Keratinocyte (primary cell): ENCODE measurements around the gene EPB41L4B. TPM values are rescaled to one million over a fixed set of nuclear protein-coding genes. Genes with fewer than 3 reads are reported as not detected.
A peak's percentile ranks its signal among the peaks of the same experiment; 100 is the strongest.

Experiments
- DNase-seq: peaks from one replicate; pipeline ENCODE4 v3.0.0-alpha.2; 2011; ENCODE audit warnings: low read depth, missing footprints, low spot score
- FAIRE-seq: peaks from 2 replicates; lab custom pipeline; 2011; peaks lifted over from hg19 to GRCh38; lab: Jason Lieb, UNC
- H2AFZ ChIP-seq: 2 replicates; pipeline ENCODE4 v1.6.0; 2012; ENCODE audit warnings: low read length, control low read depth, inconsistent platforms; ENCODE audit not compliant: control insufficient read depth
- H3K27ac ChIP-seq: 2 replicates; pipeline ENCODE4 v1.5.1; 2011; ENCODE audit warnings: low read length; ENCODE audit not compliant: control insufficient read depth, insufficient read depth
- H3K27me3 ChIP-seq: 3 replicates; pipeline ENCODE4 v1.6.0; 2011; ENCODE audit warnings: low read length; ENCODE audit not compliant: control insufficient read depth, insufficient read depth; ENCODE audit errors: extremely low read depth
- H3K36me3 ChIP-seq, 2 experiments: 2 replicates in 1 of 2; 3 replicates in 1 of 2; pipeline ENCODE4 v1.5.1; 2011; ENCODE audit warnings: low read length in 2 of 2, mild to moderate bottlenecking in 1 of 2; ENCODE audit not compliant: control insufficient read depth in 2 of 2, insufficient read depth in 2 of 2; ENCODE audit errors: extremely low read depth in 1 of 2
- H3K4me1 ChIP-seq: 3 replicates; pipeline ENCODE4 v1.5.1; 2011; ENCODE audit warnings: low read length; ENCODE audit not compliant: control insufficient read depth, insufficient read depth; ENCODE audit errors: extremely low read depth
- H3K4me2 ChIP-seq: 3 replicates; pipeline ENCODE4 v1.6.0; 2011; ENCODE audit warnings: low read depth, low read length; ENCODE audit not compliant: control insufficient read depth, insufficient read depth; ENCODE audit errors: extremely low read depth
- H3K4me3 ChIP-seq, 3 experiments: fragments of 200-600 bp in 1 of 3; sonication (generic) in 1 of 3; 2 replicates in 2 of 3; 3 replicates in 1 of 3; pipeline ENCODE4 v1.5.1; 2011 to 2016; ENCODE audit warnings: low read length in 3 of 3, mild to moderate bottlenecking in 3 of 3, control low read depth in 2 of 3, inconsistent platforms in 1 of 3, low read depth in 1 of 3, mixed read lengths in 1 of 3, mixed run types in 1 of 3, moderate library complexity in 1 of 3; ENCODE audit not compliant: control insufficient read depth in 2 of 3, insufficient read depth in 2 of 3; ENCODE audit errors: extremely low read depth in 1 of 3
- H3K79me2 ChIP-seq: 2 replicates; pipeline ENCODE4 v1.6.0; 2012; ENCODE audit warnings: low read length; ENCODE audit not compliant: control insufficient read depth, insufficient read depth
- H3K9ac ChIP-seq: 3 replicates; pipeline ENCODE4 v1.6.0; 2011; ENCODE audit warnings: low read length; ENCODE audit not compliant: control insufficient read depth, insufficient read depth; ENCODE audit errors: extremely low read depth
- H3K9me1 ChIP-seq: 3 replicates; pipeline ENCODE4 v1.6.0; 2011; ENCODE audit warnings: low read length; ENCODE audit not compliant: control insufficient read depth, insufficient read depth; ENCODE audit errors: extremely low read depth
- H3K9me3 ChIP-seq: 2 replicates; pipeline ENCODE4 v1.5.1; 2012; ENCODE audit warnings: low read depth, low read length; ENCODE audit not compliant: control insufficient read depth
- H4K20me1 ChIP-seq: 3 replicates; pipeline ENCODE4 v1.6.0; 2011; ENCODE audit warnings: low read length; ENCODE audit not compliant: control insufficient read depth, insufficient read depth; ENCODE audit errors: extremely low read depth
- EZH2 ChIP-seq: IDR thresholded peaks from one replicate; pipeline ENCODE4 v1.6.1; 2012; ENCODE audit warnings: inconsistent platforms, mild to moderate bottlenecking, low read length, moderate library complexity
- dilution Hi-C: fragments of 300-500 bp; cut with MboI; formaldehyde crosslinking; loops from one replicate; pipeline ENCODE4 v1.7.0; 2020; ENCODE audit warnings: low sequenced_read_pairs; ENCODE audit not compliant: extremely low pct_ligation_motif_present
- polyA plus RNA-seq, 5 experiments: library from polyadenylated mRNA; depleted of rRNA in 3 of 5; stranded (reverse) in 3 of 5; stranded (forward) in 1 of 5; unstranded in 1 of 5; fragments of >200 nt; gene quantifications; 1 replicate in 1 of 5; 2 replicates in 3 of 5; 3 replicates in 1 of 5; pipeline versions ENCODE4 v1.2.1 to v1.2.3, GENCODE V29; 2011 to 2012; ENCODE audit warnings: missing spikeins in 2 of 5, low read depth in 1 of 5, low replicate concordance in 1 of 5
- TF ChIP-seq, protein P1 (sequence below), 3 experiments: IDR thresholded peaks in 1 of 3; conservative IDR thresholded peaks in 1 of 3; optimal IDR thresholded peaks in 1 of 3; 2 replicates in 2 of 3; 3 replicates in 1 of 3; pipeline versions ENCODE3 to v1.5.1; 2011; ENCODE audit warnings: low read length in 3 of 3, mild to moderate bottlenecking in 3 of 3, moderate library complexity in 2 of 3, control low read depth in 1 of 3, inconsistent platforms in 1 of 3; ENCODE audit not compliant: insufficient read depth in 2 of 3; ENCODE audit errors: extremely low read depth in 1 of 3

Gene EPB41L4B
- polyA plus RNA-seq, 1 donor (not counting 4 experiments of a cell fraction or from before 2014, with no cell fraction given), result 13.7 TPM

DNA sequence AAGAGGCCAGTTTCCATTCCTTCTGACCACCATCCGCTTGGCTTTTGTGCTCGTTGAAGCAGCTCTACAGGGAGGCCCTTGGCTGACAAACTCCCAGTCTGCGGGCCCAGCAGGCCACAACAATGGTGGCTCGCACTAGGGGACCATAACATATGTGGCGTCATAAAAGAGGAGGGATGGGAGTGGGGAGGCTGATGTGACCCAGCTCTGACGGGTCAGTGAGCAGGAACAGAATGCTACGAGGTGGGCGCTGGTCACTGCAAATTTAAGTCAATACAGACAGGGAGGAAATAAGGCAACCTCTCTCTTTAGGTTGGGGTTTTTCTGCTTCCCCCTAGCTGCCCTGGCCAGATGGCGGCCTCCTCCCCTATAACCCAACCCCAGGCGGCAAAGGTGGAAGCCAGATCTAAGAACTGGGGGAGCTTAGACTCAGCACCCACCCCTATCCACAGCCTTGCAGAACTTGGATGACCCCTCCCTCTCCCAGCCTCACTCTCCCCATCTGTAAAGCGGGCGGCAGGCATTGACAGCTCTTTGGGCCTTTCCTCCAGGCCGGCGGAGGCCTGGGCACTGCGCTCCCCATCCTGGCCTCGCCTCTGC is 154.6 kb downstream of the EPB41L4B start:
- H3K79me2 ChIP-seq, result no peaks in the 10 kb centered on the region
- H3K9me1 ChIP-seq, result no peaks in the 10 kb centered on the region
- no peaks in the 10 kb centered on the region for H3K4me1 ChIP-seq
- H3K9me3 ChIP-seq, result no peaks in the 10 kb centered on the region
- H3K36me3 ChIP-seq, result no peaks in the 10 kb centered on the region
- FAIRE-seq, result no peak
- H4K20me1 ChIP-seq, result no peaks in the 10 kb centered on the region
- peak; percentile 65 for TF ChIP-seq EZH2
- TF ChIP-seq, protein P1, sequence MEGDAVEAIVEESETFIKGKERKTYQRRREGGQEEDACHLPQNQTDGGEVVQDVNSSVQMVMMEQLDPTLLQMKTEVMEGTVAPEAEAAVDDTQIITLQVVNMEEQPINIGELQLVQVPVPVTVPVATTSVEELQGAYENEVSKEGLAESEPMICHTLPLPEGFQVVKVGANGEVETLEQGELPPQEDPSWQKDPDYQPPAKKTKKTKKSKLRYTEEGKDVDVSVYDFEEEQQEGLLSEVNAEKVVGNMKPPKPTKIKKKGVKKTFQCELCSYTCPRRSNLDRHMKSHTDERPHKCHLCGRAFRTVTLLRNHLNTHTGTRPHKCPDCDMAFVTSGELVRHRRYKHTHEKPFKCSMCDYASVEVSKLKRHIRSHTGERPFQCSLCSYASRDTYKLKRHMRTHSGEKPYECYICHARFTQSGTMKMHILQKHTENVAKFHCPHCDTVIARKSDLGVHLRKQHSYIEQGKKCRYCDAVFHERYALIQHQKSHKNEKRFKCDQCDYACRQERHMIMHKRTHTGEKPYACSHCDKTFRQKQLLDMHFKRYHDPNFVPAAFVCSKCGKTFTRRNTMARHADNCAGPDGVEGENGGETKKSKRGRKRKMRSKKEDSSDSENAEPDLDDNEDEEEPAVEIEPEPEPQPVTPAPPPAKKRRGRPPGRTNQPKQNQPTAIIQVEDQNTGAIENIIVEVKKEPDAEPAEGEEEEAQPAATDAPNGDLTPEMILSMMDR (optimal IDR thresholded peaks at IDR 0.05 in 1 of 3, IDR thresholded peaks at IDR 0.05 in 1 of 3, conservative IDR thresholded peaks at IDR 0.05 in 1 of 3; ENCODE audit: extremely low read depth in 1 of 3, insufficient read depth in 2 of 3, low read length in 3 of 3), result no peak
- H3K27me3 ChIP-seq, result peaks cover 23% of the 10 kb centered on the region
- H3K4me2 ChIP-seq, result no peak overlapping the region
- no peak overlapping the region for H3K9ac ChIP-seq
- no peak overlapping the region for H3K4me3 ChIP-seq
- dilution Hi-C loops, result no loop called here
- no peak overlapping the region for H3K27ac ChIP-seq
- H2AFZ ChIP-seq, result no peak overlapping the region
- DNase-seq, result no peak

GRCh38 chr9:109164042-109164441 is 156.8 kb downstream of the EPB41L4B start:
- Histone ChIP-seq H3K9me1 (no peaks in the 10 kb centered on the region), H3K4me2 (no peak overlapping the region), H3K79me2 (no peaks in the 10 kb centered on the region), H3K4me3 (no peak overlapping the region), H3K9me3 (no peaks in the 10 kb centered on the region), H3K4me1 (no peaks in the 10 kb centered on the region), H3K27ac (no peak overlapping the region), H3K36me3 (no peaks in the 10 kb centered on the region), H3K9ac (no peak overlapping the region), H2AFZ (no peak overlapping the region), H4K20me1 (no peaks in the 10 kb centered on the region), H3K27me3 (peaks cover 23% of the 10 kb centered on the region)
- FAIRE-seq (no peak), DNase-seq (no peak)
- dilution Hi-C loops, result no loop called here
- no peak for TF ChIP-seq EZH2
- TF ChIP-seq, protein P1 (optimal IDR thresholded peaks at IDR 0.05 in 1 of 3, IDR thresholded peaks at IDR 0.05 in 1 of 3, conservative IDR thresholded peaks at IDR 0.05 in 1 of 3; ENCODE audit: extremely low read depth in 1 of 3, insufficient read depth in 2 of 3, low read length in 3 of 3), result no peak
